Measurements from ENCODE around the gene GPR39.

The GPR39 gene

GRCh38 chr2:132448331-132448730, 31.7 kb downstream of the GPR39 start:
- DNase-seq = no peak

- DNase-seq = peak in 1 of 2 experiments; percentile 17
Measured at GRCh38 chr2:132448771-132449170, 32.2 kb downstream of the GPR39 start.

- no peak for DNase-seq
Measured at GRCh38 chr2:132449868-132450267, 33.3 kb downstream of the GPR39 start.

- peak in 1 of 2 experiments; percentile 41 for DNase-seq
Measured at GRCh38 chr2:132460781-132461180, 44.2 kb downstream of the GPR39 start.

- DNase-seq = no peak
Measured at GRCh38 chr2:132462236-132462635, 45.6 kb downstream of the GPR39 start.

GRCh38 chr2:132463719-132464118, 47.1 kb downstream of the GPR39 start:
- no peak for DNase-seq

GRCh38 chr2:132465917-132466316, 49.3 kb downstream of the GPR39 start:
- peak in 1 of 2 experiments; percentile 11 for DNase-seq

- no peak for DNase-seq
Measured at GRCh38 chr2:132466428-132467028, 49.9 kb downstream of the GPR39 start.

GRCh38 chr2:132468821-132469675, 52.4 kb downstream of the GPR39 start:
- no peak for DNase-seq

GRCh38 chr2:132470746-132471145, 54.1 kb downstream of the GPR39 start:
- DNase-seq = no peak

GRCh38 chr2:132473174-132473883, 56.7 kb downstream of the GPR39 start:
- no peak for DNase-seq

- no peak for DNase-seq
Measured at GRCh38 chr2:132475615-132476014, 59.0 kb downstream of the GPR39 start.

- no peak for DNase-seq
Measured at GRCh38 chr2:132477436-132477835, 60.8 kb downstream of the GPR39 start.

GRCh38 chr2:132477962-132478361, 61.4 kb downstream of the GPR39 start:
- DNase-seq = no peak

GRCh38 chr2:132478461-132479105, 62.0 kb downstream of the GPR39 start:
- DNase-seq = no peak

- no peak for DNase-seq
Measured at GRCh38 chr2:132479155-132479554, 62.5 kb downstream of the GPR39 start.

- no peak for DNase-seq
Measured at GRCh38 chr2:132482821-132483220, 66.2 kb downstream of the GPR39 start.

- no peak for DNase-seq
Measured at GRCh38 chr2:132484144-132484543, 67.5 kb downstream of the GPR39 start.

- DNase-seq = no peak
Measured at GRCh38 chr2:132488491-132488890, 71.9 kb downstream of the GPR39 start.

- DNase-seq = no peak
Measured at GRCh38 chr2:132489150-132489549, 72.5 kb downstream of the GPR39 start.

GRCh38 chr2:132495881-132496280, 79.3 kb downstream of the GPR39 start:
- DNase-seq = no peak

GRCh38 chr2:132496555-132496954, 80.0 kb downstream of the GPR39 start:
- no peak for DNase-seq

- DNase-seq = no peak
Measured at GRCh38 chr2:132497591-132497990, 81.0 kb downstream of the GPR39 start.
